IPS-15b (cell line): ENCODE data around the gene ESYT2.
"Not testable (repeated sequence)": the region's sequence is repeated elsewhere in the genome, so short reads cannot be mapped to it uniquely, and the experiment has no call there.

Experiments
- H3K27me3 ChIP-seq: one replicate; pipeline ENCODE4 v1.6.1; 2013; ENCODE audit warnings: low read length; ENCODE audit not compliant: control insufficient read depth, insufficient read depth
- H3K36me3 ChIP-seq: one replicate; pipeline ENCODE4 v1.6.1; 2013; ENCODE audit warnings: low read length; ENCODE audit not compliant: control insufficient read depth, insufficient read depth
- H3K4me1 ChIP-seq: one replicate; pipeline ENCODE4 v1.6.1; 2013; ENCODE audit warnings: mild to moderate bottlenecking, low read length; ENCODE audit not compliant: control insufficient read depth, insufficient read depth
- H3K4me3 ChIP-seq: one replicate; pipeline ENCODE4 v1.5.1; 2013; ENCODE audit warnings: low read depth, low read length
- H3K9ac ChIP-seq: one replicate; pipeline ENCODE4 v1.6.1; 2013; ENCODE audit warnings: low read depth, mild to moderate bottlenecking, low read length
- H3K9me3 ChIP-seq: one replicate; pipeline ENCODE4 v1.6.1; 2013; ENCODE audit warnings: mild to moderate bottlenecking, low read length; ENCODE audit not compliant: control insufficient read depth, insufficient read depth

ESYT2 gene

GRCh38 chr7:158722574-158723237 lies 106.6 kb downstream of the ESYT2 start:
- no peaks in the 10 kb centered on the region for H3K36me3 ChIP-seq
- H3K4me3 ChIP-seq: no peak overlapping the region
- no peak overlapping the region for H3K9ac ChIP-seq
- no peaks in the 10 kb centered on the region for H3K27me3 ChIP-seq
- no peaks in the 10 kb centered on the region for H3K9me3 ChIP-seq
- no peaks in the 10 kb centered on the region for H3K4me1 ChIP-seq

- no peak overlapping the region for H3K9ac ChIP-seq
- no peaks in the 10 kb centered on the region for H3K9me3 ChIP-seq
- no peak overlapping the region for H3K4me3 ChIP-seq
- H3K27me3 ChIP-seq: peaks cover 2% of the 10 kb centered on the region
- H3K36me3 ChIP-seq: no peaks in the 10 kb centered on the region
- no peaks in the 10 kb centered on the region for H3K4me1 ChIP-seq
These were observed 109.2 kb downstream of the ESYT2 start for GRCh38 chr7:158720112-158720511.

DNA sequence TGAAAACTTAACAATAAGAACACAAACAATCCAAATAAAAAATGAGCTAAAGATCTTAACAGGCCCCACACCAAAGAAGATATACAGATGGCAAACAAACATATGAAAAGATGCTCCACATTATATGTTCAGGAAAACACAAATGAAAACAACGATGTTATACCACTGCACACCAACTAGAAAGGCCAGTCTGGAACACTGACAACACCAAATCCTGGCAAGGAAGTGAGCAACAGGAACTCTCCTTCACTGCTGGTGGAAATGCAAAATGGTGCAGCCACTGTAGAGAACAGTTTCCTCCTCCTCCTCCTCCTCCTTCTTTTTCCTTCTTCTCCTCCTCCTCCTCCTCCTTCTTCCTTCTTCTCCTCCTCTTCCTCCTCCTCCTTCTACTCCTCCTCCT lies 112.5 kb downstream of the ESYT2 start:
- Histone ChIP-seq H3K9ac (no peak overlapping the region), H3K4me1 (no peaks in the 10 kb centered on the region), H3K27me3 (peaks cover 2% of the 10 kb centered on the region), H3K36me3 (no peaks in the 10 kb centered on the region), H3K4me3 (no peak overlapping the region), H3K9me3 (no peaks in the 10 kb centered on the region)

DNA sequence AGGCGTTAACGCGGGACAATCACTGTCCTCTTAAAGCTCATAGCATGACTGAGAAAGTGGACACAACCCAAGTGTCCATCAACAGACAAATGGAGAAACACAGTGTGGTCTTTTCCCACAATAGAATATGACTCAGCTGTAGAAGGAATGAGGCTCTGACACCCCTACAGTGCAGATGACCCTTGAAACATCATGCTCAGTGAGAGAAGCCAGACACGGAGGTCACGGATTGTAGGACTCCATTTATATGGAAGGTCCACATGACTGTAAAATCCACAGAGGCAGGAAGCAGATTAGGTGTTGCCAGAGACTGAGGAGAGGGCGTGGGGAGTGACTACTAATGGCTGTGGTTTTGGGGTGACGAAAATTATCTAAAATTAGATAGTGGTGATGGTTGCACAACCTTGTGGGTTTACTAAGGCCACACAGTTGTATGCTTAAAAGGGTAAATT lies 118.6 kb downstream of the ESYT2 start:
- H3K9ac ChIP-seq: no peak overlapping the region
- no peak overlapping the region for H3K4me3 ChIP-seq
- no peaks in the 10 kb centered on the region for H3K4me1 ChIP-seq
- no peaks in the 10 kb centered on the region for H3K36me3 ChIP-seq
- H3K27me3 ChIP-seq: no peaks in the 10 kb centered on the region
- H3K9me3 ChIP-seq: no peaks in the 10 kb centered on the region

GRCh38 chr7:158707610-158708009 lies 121.7 kb downstream of the ESYT2 start:
- H3K36me3 ChIP-seq: no peaks in the 10 kb centered on the region
- H3K4me3 ChIP-seq: no peak overlapping the region
- H3K9me3 ChIP-seq: no peaks in the 10 kb centered on the region
- no peaks in the 10 kb centered on the region for H3K27me3 ChIP-seq
- H3K4me1 ChIP-seq: peaks cover 2% of the 10 kb centered on the region
- H3K9ac ChIP-seq: no peak overlapping the region

DNA sequence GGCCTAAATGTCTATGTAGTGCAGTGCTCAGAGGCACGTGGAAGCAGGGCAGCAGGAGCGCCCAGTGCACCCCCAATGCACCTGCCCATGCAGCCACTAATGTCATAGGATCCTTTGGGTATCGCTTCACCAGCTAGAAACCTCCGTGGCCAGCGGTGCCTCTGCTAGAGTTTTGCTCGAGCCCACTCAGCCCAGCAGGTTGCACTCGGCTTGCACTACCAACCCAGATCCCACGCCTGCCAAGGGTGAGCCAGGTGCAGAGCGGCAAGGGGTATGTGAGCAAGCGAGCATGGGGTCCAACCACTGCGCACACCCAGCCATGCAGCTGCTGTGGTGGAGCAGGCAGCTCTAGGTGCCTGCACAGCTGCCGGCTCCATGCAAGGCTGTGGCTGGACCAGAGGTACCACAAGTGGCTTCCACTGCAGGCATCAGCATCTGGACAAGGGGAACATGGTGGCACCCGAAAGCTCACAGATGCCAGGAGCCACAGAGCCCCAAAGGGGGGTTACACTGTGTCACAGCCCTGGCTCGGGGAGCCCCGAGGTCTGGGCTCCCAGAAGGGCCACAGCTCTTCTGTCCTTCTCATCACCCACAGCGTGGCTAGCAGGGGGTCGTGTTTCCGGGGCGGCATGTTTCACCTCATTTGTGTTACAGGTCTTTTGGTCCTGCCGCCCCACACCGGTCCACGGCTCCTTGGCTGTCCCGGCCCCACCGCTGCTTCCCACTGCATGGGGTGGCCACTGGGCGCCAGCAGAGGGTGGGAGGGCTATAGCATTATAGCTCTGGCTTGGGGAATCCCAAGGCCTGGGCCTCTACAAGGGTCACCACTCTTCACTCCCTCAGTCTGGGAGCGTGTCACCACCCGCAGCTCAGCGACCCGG lies 122.4 kb downstream of the ESYT2 start:
- no peaks in the 10 kb centered on the region for H3K27me3 ChIP-seq
- H3K4me1 ChIP-seq: peaks cover 6% of the 10 kb centered on the region
- H3K36me3 ChIP-seq: no peaks in the 10 kb centered on the region
- no peak overlapping the region for H3K9ac ChIP-seq
- H3K9me3 ChIP-seq: no peaks in the 10 kb centered on the region
- no peak overlapping the region for H3K4me3 ChIP-seq

GRCh38 chr7:158706273-158706704 lies 123.0 kb downstream of the ESYT2 start:
- H3K9me3 ChIP-seq: no peaks in the 10 kb centered on the region
- H3K4me1 ChIP-seq: peaks cover 12% of the 10 kb centered on the region
- no peaks in the 10 kb centered on the region for H3K27me3 ChIP-seq
- H3K9ac ChIP-seq: no peak overlapping the region
- no peaks in the 10 kb centered on the region for H3K36me3 ChIP-seq
- H3K4me3 ChIP-seq: no peak overlapping the region

GRCh38 chr7:158705234-158705850 lies 124.0 kb downstream of the ESYT2 start:
- peaks cover 3% of the 10 kb centered on the region for H3K36me3 ChIP-seq
- H3K27me3 ChIP-seq: no peaks in the 10 kb centered on the region
- H3K4me1 ChIP-seq: peaks cover 12% of the 10 kb centered on the region
- H3K4me3 ChIP-seq: peak overlapping the region; percentile 36
- no peak overlapping the region for H3K9ac ChIP-seq
- H3K9me3 ChIP-seq: no peaks in the 10 kb centered on the region

DNA sequence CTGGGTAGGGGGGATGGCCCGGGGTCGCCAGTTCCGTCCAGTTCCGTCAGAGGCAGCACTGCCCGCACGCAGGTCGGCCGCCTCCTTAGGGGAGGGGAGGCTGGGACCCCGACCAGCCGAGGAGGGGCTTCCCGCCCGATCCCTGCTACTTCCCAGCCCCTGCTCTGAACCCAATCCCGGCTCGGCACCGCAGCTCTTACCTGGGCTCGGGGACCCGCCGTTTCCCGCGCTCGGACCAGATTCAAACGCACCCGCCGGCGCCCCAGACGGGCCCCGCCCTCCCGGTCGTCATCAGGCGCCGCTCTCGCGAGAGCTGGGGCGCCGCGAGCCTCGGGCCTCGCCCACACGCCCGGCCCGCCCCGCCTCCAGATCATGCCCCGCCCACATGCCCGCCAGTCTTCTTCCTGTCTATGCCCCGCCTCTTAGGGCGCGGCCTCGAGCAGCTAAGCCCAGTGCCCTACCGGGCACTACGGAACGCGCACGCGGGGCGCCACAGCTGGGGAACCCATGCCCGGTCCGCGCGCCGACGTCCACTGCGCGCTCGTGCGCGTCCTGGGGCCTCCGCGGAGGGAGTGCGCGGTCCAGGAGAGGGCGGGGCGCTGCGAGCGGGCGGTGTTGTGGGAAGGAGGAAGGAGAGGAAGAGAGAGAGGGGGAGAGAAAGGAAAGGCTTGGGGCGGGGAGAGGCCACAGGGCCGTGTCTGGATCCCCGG lies 124.6 kb downstream of the ESYT2 start, which contains the start of gene NCAPG2:
Gene NCAPG2, minus strand, starts transcription at position 281 of the 710 bp plus-strand sequence. CDS start 2,905 bp downstream, outside the sequence.
- peak within 1 kb of the TSS; percentile 87 for H3K4me3 ChIP-seq
- no peaks in the 10 kb centered on the region for H3K9me3 ChIP-seq
- peak within 1 kb of the TSS; percentile 92 for H3K9ac ChIP-seq
- H3K4me1 ChIP-seq: peaks cover 12% of the 10 kb centered on the region
- peaks cover 8% of the 10 kb centered on the region for H3K36me3 ChIP-seq
- H3K27me3 ChIP-seq: no peaks in the 10 kb centered on the region

- H3K9ac ChIP-seq: peak overlapping the region; percentile 92
- H3K9me3 ChIP-seq, H3K27me3 ChIP-seq: not testable (repeated sequence)
- H3K4me1 ChIP-seq: peaks cover 12% of the 10 kb centered on the region
- peak overlapping the region; percentile 87 for H3K4me3 ChIP-seq
- peaks cover 11% of the 10 kb centered on the region for H3K36me3 ChIP-seq
These were observed 125.4 kb downstream of the ESYT2 start for GRCh38 chr7:158703679-158704523.
